ENCODE measurements around the gene SFRP5. TPM values are rescaled to one million over a fixed set of nuclear protein-coding genes. Genes with fewer than 3 reads are reported as not detected.

SFRP5 gene
- total RNA-seq, 2 donors from 2014 or later = not detected

- Mint-ChIP-seq H3K36me3 (peaks cover 5 to 6% of the 10 kb centered on the region in 2 donors), H3K9me3 (peaks cover 5 to 7% of the 10 kb centered on the region in 2 donors), H3K27ac (peak overlapping the region; percentile 36 to 58)
- peak; percentile 74 to 76 for DNase-seq (ENCODE audit: low spot score in 2 of 2)
- ATAC-seq = peak; percentile 69 to 84
Measured at GRCh38 chr10:97791824-97792721, 20.3 kb upstream of the SFRP5 start.

GRCh38 chr10:97789770-97790397 is 18.1 kb upstream of the SFRP5 start:
- ATAC-seq (no peak), DNase-seq (ENCODE audit: low spot score in 2 of 2) (no peak)
- no peaks in the 10 kb centered on the region for H3K9me3 Mint-ChIP-seq
- H3K36me3 Mint-ChIP-seq = no peaks in the 10 kb centered on the region
- no peak overlapping the region for H3K27ac Mint-ChIP-seq

DNA sequence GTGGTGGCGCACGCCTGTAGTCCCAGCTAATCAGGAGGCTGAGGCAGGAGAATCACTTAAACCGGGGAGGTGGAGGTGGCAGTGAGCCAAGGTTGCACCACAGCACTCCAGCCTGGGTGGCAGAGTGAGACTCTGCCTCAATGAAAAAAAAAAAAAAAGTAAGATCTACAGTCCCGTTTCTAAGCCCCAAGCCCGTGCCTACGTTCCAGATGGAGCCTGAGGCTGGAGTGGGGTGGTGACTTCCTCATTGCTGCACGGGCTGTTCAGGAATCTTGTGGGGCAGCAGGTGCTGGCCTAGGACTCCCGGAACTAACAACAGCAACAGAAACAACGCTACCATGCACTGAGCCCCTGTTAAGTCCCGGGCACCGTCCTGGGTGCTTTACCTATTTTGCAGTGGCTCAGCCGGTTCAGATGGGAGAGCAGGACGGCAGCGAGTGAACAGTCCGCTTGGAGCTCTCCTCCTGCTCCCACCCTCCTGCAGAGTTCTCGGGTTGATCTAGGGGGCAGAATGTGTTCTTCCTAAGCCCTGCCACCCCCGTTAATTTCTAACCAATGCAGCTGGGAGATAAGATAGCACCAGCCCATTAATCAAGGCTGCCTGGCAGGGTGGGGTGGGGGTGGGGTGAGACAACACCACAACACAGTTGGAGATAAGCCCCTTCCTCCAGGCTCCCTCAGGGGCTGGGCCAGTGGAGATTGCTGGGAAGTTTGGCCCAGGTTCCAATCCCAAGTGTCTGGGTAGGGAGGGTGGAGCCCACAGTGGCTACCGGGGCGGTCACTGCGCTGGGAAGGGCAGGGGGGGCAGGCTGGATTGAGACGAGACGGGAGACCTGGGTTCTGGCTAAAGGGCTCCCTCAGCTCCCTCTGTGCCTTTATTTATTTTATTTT is 17.0 kb upstream of the SFRP5 start:
- no peak for DNase-seq (ENCODE audit: low spot score in 2 of 2)
- Mint-ChIP-seq H3K27ac (no peak overlapping the region), H3K36me3 (no peaks in the 10 kb centered on the region), H3K9me3 (no peaks in the 10 kb centered on the region)
- ATAC-seq = no peak

- no peak overlapping the region for H3K27ac Mint-ChIP-seq
Measured at GRCh38 chr10:97785731-97786130, 13.9 kb upstream of the SFRP5 start.

DNA sequence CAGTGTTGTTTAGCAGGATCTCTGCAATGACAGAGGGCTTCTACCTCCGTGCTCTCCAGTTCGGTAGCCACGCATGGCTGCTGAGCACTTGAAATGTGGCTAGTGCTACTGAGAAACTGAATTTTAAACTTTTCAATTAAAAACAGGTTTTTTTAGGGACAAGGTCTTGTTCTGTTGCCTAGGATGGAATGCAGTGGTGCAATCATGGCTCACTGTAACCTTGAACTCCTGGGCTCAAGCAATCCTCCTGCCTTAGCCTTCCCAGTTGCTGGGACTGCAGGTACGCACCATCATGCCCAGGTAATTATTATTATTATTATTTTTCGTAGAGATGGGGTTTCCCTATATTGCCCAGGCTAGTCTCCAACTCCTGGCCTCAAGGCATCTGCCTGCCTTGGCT is 13.4 kb upstream of the SFRP5 start:
- Mint-ChIP-seq H3K36me3 (no peaks in the 10 kb centered on the region), H3K27ac (no peak overlapping the region), H3K9me3 (no peaks in the 10 kb centered on the region)
- ATAC-seq (no peak), DNase-seq (ENCODE audit: low spot score in 2 of 2) (no peak)

More at GRCh38 chr10:97785731-97786130, 13.9 kb upstream of the SFRP5 start:
- ATAC-seq (no peak), DNase-seq (ENCODE audit: low spot score in 2 of 2) (no peak)
- no peaks in the 10 kb centered on the region for H3K9me3 Mint-ChIP-seq
- H3K36me3 Mint-ChIP-seq = no peaks in the 10 kb centered on the region

GRCh38 chr10:97784200-97784810 is 12.5 kb upstream of the SFRP5 start:
- ATAC-seq (no peak), DNase-seq (ENCODE audit: low spot score in 2 of 2) (no peak)
- Mint-ChIP-seq H3K36me3 (no peaks in the 10 kb centered on the region), H3K9me3 (no peaks in the 10 kb centered on the region), H3K27ac (no peak overlapping the region)

- Mint-ChIP-seq H3K9me3 (no peaks in the 10 kb centered on the region), H3K27ac (peak overlapping the region in 1 of 2 donors; percentile 56), H3K36me3 (no peaks in the 10 kb centered on the region)
- ATAC-seq (peak in 1 of 2 donors; percentile 22), DNase-seq (ENCODE audit: low spot score in 2 of 2) (no peak)
Measured at GRCh38 chr10:97782455-97783228, 10.8 kb upstream of the SFRP5 start.

DNA sequence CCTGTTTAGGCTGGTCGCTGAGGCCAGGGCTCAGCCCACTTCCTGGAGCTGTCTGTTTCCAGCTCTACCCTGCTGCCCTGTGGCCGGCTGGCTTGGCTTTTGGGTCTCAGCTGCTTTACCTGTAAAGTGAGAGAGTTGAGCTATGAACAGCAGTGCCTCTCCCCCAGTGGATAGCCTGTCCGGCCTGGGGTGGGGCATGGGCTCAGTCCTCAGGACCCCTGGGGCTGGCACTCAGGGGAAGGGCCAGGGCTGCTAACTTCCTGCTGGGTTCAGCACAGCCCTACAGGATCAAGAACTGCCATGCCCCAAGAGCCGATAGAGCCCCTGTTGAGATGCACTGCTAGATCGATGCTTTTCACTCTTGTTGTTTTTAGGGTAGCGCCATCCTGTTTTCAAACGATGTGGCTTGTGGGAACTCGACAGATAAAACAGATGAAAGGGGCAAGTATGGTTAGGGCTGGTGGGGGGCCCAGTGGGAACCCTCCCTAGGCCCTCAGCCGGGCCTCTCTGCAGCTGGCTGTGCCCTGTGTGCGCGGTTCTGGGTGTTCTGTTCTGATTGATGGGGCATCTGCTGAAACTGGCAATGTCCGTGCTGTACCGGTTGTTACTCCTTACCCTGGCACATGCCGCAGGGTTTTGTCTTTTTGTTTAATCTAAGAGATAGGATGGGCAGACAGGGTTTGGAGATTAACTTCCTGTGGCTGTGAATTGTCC is 10.0 kb upstream of the SFRP5 start:
- H3K9me3 Mint-ChIP-seq = no peaks in the 10 kb centered on the region
- ATAC-seq (peak; percentile 38 to 68), DNase-seq (ENCODE audit: low spot score in 2 of 2) (no peak)
- peak overlapping the region; percentile 54 to 74 for H3K27ac Mint-ChIP-seq
- no peaks in the 10 kb centered on the region for H3K36me3 Mint-ChIP-seq

DNA sequence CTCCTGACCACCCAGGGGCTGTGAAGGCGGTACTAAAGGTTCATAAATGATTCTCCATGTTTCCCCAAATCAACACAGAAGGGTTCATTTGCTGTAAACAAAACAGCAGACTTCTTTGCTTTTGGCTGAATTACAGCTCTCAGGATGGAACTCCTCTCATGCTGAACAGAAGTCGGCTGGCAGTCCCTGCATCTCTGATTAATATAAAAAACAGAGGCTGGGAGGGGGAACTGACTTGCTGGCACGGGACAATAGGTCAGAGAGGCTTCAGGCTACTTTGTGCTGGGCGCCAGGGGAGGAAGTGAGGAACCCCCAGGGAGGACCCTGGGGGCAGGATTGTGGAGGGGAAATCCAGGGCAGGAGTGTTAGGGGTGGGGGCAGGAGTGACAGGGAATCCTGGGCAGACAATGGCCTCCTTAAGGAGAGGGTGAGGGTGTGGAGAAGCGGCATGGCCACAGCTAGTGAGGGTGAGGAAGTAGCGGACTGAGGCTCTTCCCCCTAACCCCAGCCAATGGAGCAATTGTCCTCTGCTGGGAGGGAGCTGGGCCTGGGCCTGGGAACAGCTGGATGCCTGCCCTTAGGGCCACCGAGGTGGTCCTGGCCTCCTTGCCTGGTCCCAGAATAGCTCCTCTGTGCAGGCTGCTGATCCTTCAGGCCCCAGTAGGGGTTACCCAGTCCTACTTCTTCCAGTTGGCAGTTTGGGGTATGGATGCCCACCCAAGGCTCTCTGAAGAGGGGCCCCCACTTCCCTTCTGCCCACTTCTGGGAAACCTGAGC is 9.2 kb upstream of the SFRP5 start:
- H3K9me3 Mint-ChIP-seq = no peaks in the 10 kb centered on the region
- ATAC-seq (peak in 1 of 2 donors; percentile 4), DNase-seq (ENCODE audit: low spot score in 2 of 2) (no peak)
- peak overlapping the region; percentile 47 to 54 for H3K27ac Mint-ChIP-seq
- H3K36me3 Mint-ChIP-seq = no peaks in the 10 kb centered on the region

DNA sequence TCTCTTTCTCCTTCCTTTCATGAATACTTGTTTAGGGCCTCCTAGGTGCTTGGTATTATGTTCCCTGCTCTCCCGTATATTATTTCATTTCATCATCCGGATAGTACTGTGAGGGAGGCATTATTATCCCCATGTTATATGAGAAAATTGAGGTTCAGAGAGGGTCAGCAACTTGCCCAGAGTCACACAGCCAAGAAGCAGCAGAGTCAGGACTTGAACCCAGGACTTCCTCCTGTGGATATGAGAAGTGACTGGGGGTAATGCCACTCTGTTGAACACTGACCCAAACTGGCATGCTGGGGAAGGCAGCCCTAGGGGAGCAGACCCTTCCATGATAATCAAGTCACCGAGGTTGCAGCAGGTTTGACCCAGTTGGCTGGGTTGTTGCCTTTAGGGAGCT is 8.2 kb upstream of the SFRP5 start:
- H3K27ac Mint-ChIP-seq = peak overlapping the region; percentile 54 to 76
- H3K36me3 Mint-ChIP-seq = no peaks in the 10 kb centered on the region
- no peak for DNase-seq (ENCODE audit: low spot score in 2 of 2)
- H3K9me3 Mint-ChIP-seq = no peaks in the 10 kb centered on the region
- no peak for ATAC-seq

- DNase-seq (ENCODE audit: low spot score in 2 of 2) = no peak
- H3K36me3 Mint-ChIP-seq = no peaks in the 10 kb centered on the region
- no peak for ATAC-seq
- H3K9me3 Mint-ChIP-seq = no peaks in the 10 kb centered on the region
- no peak overlapping the region for H3K27ac Mint-ChIP-seq
Measured at GRCh38 chr10:97779492-97779891, 7.7 kb upstream of the SFRP5 start.

DNA sequence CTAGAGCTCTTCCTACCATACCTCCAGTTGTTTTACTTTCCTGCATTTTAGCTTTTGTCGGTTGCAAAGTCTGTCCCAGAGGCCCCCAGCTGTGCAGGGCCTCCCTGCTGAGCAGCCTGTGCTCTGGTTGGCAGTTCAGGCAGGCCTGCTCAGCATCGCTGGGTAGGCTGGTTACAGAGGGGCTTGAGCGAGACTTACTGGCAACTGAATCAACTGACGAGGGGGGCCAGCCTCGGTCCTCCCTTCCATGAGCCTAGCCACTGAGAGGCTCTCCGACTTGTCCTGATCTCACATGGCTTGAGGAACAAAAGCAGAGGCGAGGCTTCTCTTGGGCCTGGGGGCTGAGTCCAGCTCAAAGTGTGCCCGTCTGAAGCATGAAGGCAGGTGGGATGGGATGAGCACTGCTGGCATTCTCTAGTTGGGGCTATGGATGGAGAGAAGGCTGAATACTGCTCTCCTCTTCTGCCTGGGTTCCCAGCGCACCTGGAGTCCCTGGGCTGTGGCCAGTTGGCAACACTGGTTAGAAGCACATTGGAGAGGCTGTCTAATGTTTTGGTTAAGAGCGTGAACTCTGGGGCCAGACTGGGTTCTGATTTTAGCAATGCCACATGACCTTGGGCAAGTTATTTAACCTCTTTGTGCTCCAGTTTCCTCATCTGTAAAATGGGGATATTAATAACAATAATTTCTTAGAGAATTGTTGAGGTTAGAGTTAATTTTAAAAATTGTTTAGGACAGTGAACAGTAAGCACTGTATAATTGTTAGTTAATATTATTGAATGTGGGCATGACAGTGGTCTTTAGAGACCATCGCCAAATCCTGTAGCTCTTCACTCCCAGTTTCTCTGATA is 6.9 kb upstream of the SFRP5 start:
- H3K36me3 Mint-ChIP-seq = no peaks in the 10 kb centered on the region
- no peaks in the 10 kb centered on the region for H3K9me3 Mint-ChIP-seq
- DNase-seq (ENCODE audit: low spot score in 2 of 2) (no peak), ATAC-seq (no peak)
- H3K27ac Mint-ChIP-seq = no peak overlapping the region

- Mint-ChIP-seq H3K36me3 (peaks cover 0 to 4% of the 10 kb centered on the region in 2 donors), H3K27ac (no peak overlapping the region), H3K9me3 (no peaks in the 10 kb centered on the region)
- no peak for ATAC-seq
- no peak for DNase-seq (ENCODE audit: low spot score in 2 of 2)
Measured at GRCh38 chr10:97777143-97777542, 5.3 kb upstream of the SFRP5 start.

DNA sequence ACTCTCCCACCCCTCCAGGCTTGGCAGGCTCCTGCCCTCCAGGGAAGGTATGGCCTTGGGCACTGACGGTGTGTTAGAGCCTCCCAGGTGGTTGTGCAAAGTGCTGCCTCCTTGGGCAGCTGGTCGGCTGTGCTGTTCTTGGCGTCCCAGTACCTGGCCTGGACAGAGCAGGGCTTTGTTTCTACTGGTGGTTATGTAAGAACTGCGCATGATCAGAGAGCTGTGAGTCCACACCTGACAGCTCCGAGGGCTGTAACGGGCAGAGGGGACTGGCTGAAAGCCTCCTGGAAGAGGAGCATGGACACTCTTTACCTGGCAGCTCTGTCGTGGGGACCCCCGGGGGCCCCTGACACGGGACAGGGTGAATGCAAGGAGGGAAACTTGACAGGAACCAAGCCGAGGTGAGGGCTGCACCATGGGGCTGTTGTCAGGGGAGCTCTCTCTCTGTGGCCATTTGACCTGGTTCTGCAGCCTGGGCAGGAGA is 3.1 kb upstream of the SFRP5 start:
- DNase-seq (ENCODE audit: low spot score in 2 of 2) (no peak), ATAC-seq (no peak)
- H3K36me3 Mint-ChIP-seq = peaks cover 0 to 6% of the 10 kb centered on the region in 2 donors
- H3K27ac Mint-ChIP-seq = no peak overlapping the region
- H3K9me3 Mint-ChIP-seq = no peaks in the 10 kb centered on the region
